Lung (tissue), 12 donors: ENCODE data around the gene OLR1. TPM values are rescaled to one million over a fixed set of nuclear protein-coding genes. Genes with fewer than 3 reads are reported as not detected.

Source experiments
- ATAC-seq: fragments of 200-7000 bp; cut with Tn5 transposase; one replicate; pipeline ENCODE4 v1.9.1; 2020; ENCODE audit warnings: moderate number of reproducible peaks; ENCODE audit not compliant: insufficient read depth, low FRiP score
- DNase-seq, 3 donors: peaks; one replicate each; pipeline ENCODE4 v3.0.0-alpha.2; 2013 to 2017
- H3K27ac ChIP-seq, 2 donors: one replicate each; pipeline ENCODE4 v1.5.1; 2013; ENCODE audit warnings: mild to moderate bottlenecking in 2 of 2, moderate library complexity in 2 of 2, control low read depth in 1 of 2, inconsistent platforms in 1 of 2, low read depth in 1 of 2, low read length in 1 of 2
- H3K27me3 ChIP-seq, 3 donors: one replicate each; pipeline ENCODE4 v1.5.1; 2013; ENCODE audit warnings: low read length in 2 of 3; ENCODE audit not compliant: control insufficient read depth in 3 of 3, insufficient read depth in 3 of 3
- H3K36me3 ChIP-seq, 4 donors: one replicate each; pipeline ENCODE4 v1.5.1; 2013; ENCODE audit warnings: low read length in 4 of 4, mild to moderate bottlenecking in 1 of 4, moderate library complexity in 1 of 4; ENCODE audit not compliant: control insufficient read depth in 4 of 4, insufficient read depth in 4 of 4
- H3K4me1 ChIP-seq, 5 donors: one replicate each; pipeline ENCODE4 v1.5.1; 2013; ENCODE audit warnings: low read length in 5 of 5, mild to moderate bottlenecking in 2 of 5, moderate library complexity in 1 of 5; ENCODE audit not compliant: control insufficient read depth in 5 of 5, insufficient read depth in 5 of 5
- H3K4me3 ChIP-seq: one replicate; pipeline ENCODE4 v1.5.1; 2013; ENCODE audit warnings: mild to moderate bottlenecking, control low read depth, moderate library complexity
- H3K9ac ChIP-seq, 2 donors: one replicate each; pipeline ENCODE4 v1.5.1; 2013; ENCODE audit warnings: low read length in 2 of 2, control low read depth in 1 of 2; ENCODE audit not compliant: insufficient read depth in 1 of 2
- H3K9me3 ChIP-seq, 4 donors: one replicate each; pipeline ENCODE4 v1.5.1; 2013; ENCODE audit warnings: low read length in 3 of 4, mild to moderate bottlenecking in 1 of 4, moderate library complexity in 1 of 4; ENCODE audit not compliant: control insufficient read depth in 4 of 4, insufficient read depth in 3 of 4
- WGBS, 2 donors: extraction: QIAGEN DNeasy Blood & Tissue Kit; methylation state at CpG; one replicate each; pipeline ENCODE4 v1.1.7; 2013; 5-methylcytosine and 5-hydroxymethylcytosine counted together
- polyA plus RNA-seq, 2 donors: library from polyadenylated mRNA; stranded (reverse); fragments of 200-250 nt; gene quantifications; one replicate each; pipeline ENCODE4 v1.2.1, GENCODE V29; 2013
- total RNA-seq, 2 donors: library from RNA; depleted of rRNA in 1 of 2; stranded (reverse); fragments of >200 nt in 1 of 2; gene quantifications; one replicate each; pipeline ENCODE4 v1.2.1, GENCODE V29; 2014 to 2021
- TF ChIP-seq, protein P1 (sequence below): IDR thresholded peaks from 2 replicates; pipeline ENCODE4 v1.5.1; 2012; ENCODE audit warnings: mild to moderate bottlenecking; ENCODE audit errors: control extremely low read depth, extremely low read depth
- donor health status: control.
- donor health status: control.
- donor health status: Bipolar disorder and iron deficiency.
- donor health status: healthy.
- donor health status: DM: yes; HTN: yes; CAD: no.

Gene OLR1
- total and polyA plus RNA-seq, 4 donors = 11.3 to 52.1 (median 21.6) TPM

DNA sequence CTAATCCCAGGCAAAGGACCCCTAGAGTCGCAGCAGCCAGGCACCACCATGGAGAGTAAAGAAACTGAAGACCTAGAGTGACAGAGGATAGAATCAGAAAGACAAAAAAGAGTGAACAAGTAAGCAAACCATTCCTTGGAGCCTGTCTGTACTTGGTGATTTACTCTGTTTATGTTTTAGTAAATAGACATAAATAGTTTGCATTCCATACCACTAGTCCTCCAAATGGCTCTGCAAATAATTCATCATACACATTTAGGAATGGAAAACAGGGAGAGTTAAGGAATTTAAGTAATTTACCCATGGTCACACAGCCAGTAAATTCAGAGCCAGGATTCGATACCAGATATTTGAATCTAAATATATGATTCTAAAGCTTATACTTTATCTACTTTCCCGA lies 2.8 kb downstream of the OLR1 start:
- no peak overlapping the region for H3K9ac ChIP-seq
- H3K27me3 ChIP-seq = no peaks in the 10 kb centered on the region
- ATAC-seq (no peak), DNase-seq (peak in 1 of 3 donors; percentile 27)
- H3K36me3 ChIP-seq = no peaks in the 10 kb centered on the region
- no peaks in the 10 kb centered on the region for H3K9me3 ChIP-seq
- no peak overlapping the region for H3K27ac ChIP-seq
- peaks cover 0 to 4% (median 0%) of the 10 kb centered on the region in 5 donors for H3K4me1 ChIP-seq
- whole genome bisulfite sequencing, 2 donors = 74 to 76% methylated on average over 3 of the region's 3 CpGs
- TF ChIP-seq, protein P1, sequence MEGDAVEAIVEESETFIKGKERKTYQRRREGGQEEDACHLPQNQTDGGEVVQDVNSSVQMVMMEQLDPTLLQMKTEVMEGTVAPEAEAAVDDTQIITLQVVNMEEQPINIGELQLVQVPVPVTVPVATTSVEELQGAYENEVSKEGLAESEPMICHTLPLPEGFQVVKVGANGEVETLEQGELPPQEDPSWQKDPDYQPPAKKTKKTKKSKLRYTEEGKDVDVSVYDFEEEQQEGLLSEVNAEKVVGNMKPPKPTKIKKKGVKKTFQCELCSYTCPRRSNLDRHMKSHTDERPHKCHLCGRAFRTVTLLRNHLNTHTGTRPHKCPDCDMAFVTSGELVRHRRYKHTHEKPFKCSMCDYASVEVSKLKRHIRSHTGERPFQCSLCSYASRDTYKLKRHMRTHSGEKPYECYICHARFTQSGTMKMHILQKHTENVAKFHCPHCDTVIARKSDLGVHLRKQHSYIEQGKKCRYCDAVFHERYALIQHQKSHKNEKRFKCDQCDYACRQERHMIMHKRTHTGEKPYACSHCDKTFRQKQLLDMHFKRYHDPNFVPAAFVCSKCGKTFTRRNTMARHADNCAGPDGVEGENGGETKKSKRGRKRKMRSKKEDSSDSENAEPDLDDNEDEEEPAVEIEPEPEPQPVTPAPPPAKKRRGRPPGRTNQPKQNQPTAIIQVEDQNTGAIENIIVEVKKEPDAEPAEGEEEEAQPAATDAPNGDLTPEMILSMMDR = no peak
- no peak overlapping the region for H3K4me3 ChIP-seq

DNA sequence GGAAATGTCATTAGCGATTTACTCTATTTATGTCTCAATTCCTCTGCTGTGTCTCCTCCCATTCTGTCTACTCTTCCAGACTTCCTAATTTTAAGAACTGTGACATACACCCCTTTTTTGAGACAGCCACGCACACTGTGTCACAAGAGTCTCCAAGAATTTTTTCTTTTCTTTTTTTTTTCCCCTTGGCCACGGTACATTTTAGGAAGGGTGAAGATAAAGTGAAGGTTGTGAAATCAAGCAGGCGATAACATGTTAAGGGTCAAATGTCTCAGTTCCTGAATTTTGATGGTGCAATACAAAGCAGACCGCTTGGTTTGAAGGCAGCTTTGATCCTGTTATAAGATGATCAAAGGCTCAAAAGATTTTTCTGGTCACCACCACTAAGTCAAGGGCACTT lies 4.3 kb downstream of the OLR1 start:
- no peak overlapping the region for H3K27ac ChIP-seq
- no peak overlapping the region for H3K4me3 ChIP-seq
- TF ChIP-seq, protein P1 = no peak

DNA sequence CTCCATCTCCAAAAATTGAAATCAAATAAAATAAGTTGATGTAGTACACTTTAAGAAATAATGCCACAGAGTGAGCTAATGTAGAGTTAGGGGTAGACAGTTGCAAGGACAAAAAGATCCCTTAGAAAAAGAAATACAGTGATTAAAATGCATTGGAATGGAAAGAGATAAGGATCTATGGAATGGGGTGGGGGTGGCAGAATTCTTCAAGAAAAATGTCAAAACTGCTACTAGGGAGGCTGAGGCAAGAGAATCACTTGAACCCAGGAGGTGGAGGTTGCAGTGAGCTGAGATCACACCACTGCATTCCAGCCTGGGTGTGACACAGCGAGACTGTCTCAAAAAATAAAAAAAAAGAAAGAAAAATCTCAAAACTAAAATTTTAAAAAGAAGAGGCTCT lies 6.5 kb downstream of the OLR1 start:
- H3K4me3 ChIP-seq = no peak overlapping the region
- 0 to 100% methylated on average over 1 of the region's 1 CpG for WGBS, 2 donors

More for the DNA sequence above, 4.3 kb downstream of the OLR1 start:
- WGBS, 2 donors = 21 to 34% methylated on average over 5 of the region's 5 CpGs
- Histone ChIP-seq H3K9me3 (no peaks in the 10 kb centered on the region), H3K27me3 (no peaks in the 10 kb centered on the region), H3K4me1 (peaks cover 0 to 4% (median 0%) of the 10 kb centered on the region in 5 donors), H3K9ac (no peak overlapping the region), H3K36me3 (no peaks in the 10 kb centered on the region)
- ATAC-seq (peak; percentile 51), DNase-seq (peak in 2 of 3 donors; percentile 27 to 28)

DNA sequence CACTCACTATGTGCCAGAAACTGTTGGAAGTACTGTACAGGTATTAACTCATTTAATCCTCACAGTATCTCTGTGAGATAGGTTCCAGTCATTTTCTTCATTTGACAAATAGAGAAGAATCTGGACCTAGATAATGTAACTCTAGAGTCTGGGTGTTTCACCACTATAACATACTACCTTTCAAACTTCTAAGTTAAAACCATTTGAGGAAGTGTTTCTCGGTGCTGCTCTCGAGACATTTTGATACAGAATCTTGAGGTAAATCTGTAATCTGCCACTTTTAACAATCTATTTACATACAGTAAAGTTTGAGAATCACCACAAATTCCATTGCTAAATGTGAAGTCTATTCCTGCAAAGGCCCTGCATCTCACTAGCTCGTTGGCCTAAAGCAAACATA lies 8.8 kb downstream of the OLR1 start:
- Histone ChIP-seq H3K4me3 (no peak overlapping the region), H3K9me3 (no peaks in the 10 kb centered on the region), H3K4me1 (no peaks in the 10 kb centered on the region), H3K27me3 (no peaks in the 10 kb centered on the region), H3K36me3 (no peaks in the 10 kb centered on the region), H3K27ac (no peak overlapping the region), H3K9ac (no peak overlapping the region)
- WGBS, 2 donors = 49 to 63% methylated on average over 3 of the region's 3 CpGs
- TF ChIP-seq, protein P1 = no peak
- DNase-seq (no peak), ATAC-seq (no peak)

More for the DNA sequence above, 6.5 kb downstream of the OLR1 start:
- no peaks in the 10 kb centered on the region for H3K36me3 ChIP-seq
- H3K9me3 ChIP-seq = no peaks in the 10 kb centered on the region
- no peak for ATAC-seq
- no peak overlapping the region for H3K9ac ChIP-seq
- peaks cover 0 to 4% (median 0%) of the 10 kb centered on the region in 5 donors for H3K4me1 ChIP-seq
- no peaks in the 10 kb centered on the region for H3K27me3 ChIP-seq
- no peak for DNase-seq
- no peak overlapping the region for H3K27ac ChIP-seq
- TF ChIP-seq, protein P1 = no peak
